HG03439 (cell line): ENCODE results near the gene OR11A1.

Experiments used
- ATAC-seq: cut with Tn5 transposase; IDR thresholded peaks from one replicate; pipeline ENCODE4 v1.9.1; 2021; ENCODE audit warnings: mild to moderate bottlenecking, moderate library complexity; ENCODE audit not compliant: unreplicated experiment

Gene OR11A1

DNA sequence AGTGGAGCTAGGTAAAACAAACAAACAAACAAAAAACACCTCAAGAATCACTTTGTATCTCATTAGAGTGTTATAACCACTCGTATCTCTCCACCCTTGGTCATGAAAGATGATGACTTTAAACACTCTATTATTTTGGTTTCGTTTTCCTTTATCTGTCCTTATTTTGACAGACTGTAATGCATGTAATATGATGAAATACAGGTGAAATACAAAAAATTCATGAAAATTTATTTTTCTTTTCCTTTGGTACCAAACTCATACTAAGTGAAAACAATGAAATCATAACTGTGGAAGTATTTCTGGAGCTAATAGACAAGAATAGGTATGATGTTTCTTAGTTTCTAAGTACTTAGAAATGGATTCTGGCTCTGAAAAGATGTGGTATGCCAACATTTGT is 57.3 kb downstream of the OR11A1 start:
- ATAC-seq: no peak

DNA sequence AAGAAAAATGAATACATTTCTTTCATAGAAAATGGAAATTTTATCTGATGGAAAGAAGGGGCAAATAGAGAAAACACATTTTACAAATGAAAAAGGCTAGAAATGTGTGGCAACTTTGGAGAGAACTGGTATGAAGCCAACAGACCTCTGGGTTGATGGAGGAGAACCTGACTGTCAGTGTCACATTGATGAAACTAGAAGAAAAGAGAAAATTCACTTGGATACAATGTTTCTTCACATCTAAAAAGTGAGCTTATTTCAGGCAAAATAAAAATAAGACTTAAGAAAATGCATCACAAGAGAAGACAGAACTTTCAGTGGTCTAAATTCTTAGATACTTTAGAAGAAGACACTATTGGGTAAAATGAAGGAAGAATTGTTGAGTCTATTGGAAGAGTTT is 61.5 kb downstream of the OR11A1 start, which contains the start of gene OR12D2:
Gene OR12D2 (plus strand): TSS at position 301 of the 400 bp plus-strand sequence. CDS start 1,069 bp downstream, outside the sequence.
- no peak for ATAC-seq

DNA sequence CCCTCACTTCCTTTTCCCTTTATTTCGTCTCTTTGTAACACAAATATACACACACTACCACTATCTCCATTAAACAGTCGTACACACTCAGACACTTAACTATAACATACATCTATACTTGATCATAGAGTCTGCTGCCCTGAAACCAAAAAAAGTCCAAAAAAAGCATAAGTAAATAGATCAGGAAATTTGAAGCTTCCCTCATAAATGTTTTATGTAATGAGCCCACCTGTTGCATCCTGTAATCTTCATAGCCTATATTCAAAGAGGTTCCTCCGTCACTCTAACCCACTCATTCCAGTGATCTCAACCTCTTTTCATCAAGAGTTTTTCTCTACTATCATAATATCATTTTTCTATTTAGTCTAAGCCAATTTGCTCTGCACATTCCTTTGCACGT is 68.3 kb downstream of the OR11A1 start:
- ATAC-seq: no peak

DNA sequence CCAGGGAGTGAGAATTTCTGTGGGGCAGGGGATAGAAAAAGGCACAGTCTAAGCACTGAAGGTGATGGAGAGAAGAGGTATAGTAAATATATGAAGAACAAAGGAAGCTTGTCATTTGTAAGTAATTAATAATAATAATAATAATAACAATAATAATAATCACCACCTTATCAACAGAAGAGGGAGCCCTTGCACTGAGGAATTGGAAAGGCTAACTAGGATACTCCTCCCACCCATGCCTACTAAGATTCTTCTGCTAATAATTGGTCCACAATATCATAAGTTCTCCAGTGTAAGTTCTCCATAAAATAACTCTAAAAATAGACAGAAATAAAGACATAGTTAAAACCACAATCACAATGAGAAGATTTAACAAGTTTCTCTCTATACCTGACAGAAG is 80.9 kb downstream of the OR11A1 start:
- ATAC-seq: no peak
